ENCODE data around the gene SYNE1.
A peak's percentile ranks its signal among the peaks of the same experiment; 100 is the strongest.

DNA sequence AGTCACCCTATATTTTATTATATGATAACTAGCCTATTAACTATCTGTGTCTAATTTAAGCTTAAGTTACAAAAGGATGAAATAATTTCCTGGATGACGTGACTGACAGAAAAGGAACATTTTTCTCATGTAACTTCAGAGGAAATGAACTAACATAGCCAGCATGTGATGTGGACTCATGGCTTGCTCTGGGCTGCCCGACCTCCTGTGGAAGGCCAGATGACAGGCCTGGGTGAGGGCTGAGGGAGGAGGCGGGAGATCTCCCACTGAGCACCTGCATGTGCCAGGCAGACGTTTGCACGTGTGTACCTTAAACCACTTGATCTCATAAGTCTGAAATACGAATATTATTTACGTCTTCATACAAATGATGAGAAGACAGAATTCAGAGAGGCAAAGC lies 321.1 kb downstream of the SYNE1 start:
- TF ChIP-seq CTCF (IDR thresholded peaks at IDR 0.05) (no peak), EP300 (IDR thresholded peaks at IDR 0.05) (no peak), POLR2A (IDR thresholded peaks at IDR 0.05) (no peak), POLR2AphosphoS5 (IDR thresholded peaks at IDR 0.05) (peak in 1 of 4 donors; percentile 29)

Measured in sigmoid colon (tissue), 4 donors.